K562 (cell line): ENCODE results near the gene CPED1.

ENCODE experiments used
- CBFB ChIP-seq: sonication (generic); formaldehyde crosslinking; IDR thresholded peaks from 2 replicates; pipeline ENCODE4 v1.4.0; 2020; ENCODE audit warnings: mild to moderate bottlenecking, missing genetic modification reagents
- CBX2 ChIP-seq: fragments of 200-600 bp; sonication (generic); IDR thresholded peaks from one replicate; pipeline ENCODE4 v1.6.1; 2012; ENCODE audit warnings: mild to moderate bottlenecking, low read length, inconsistent platforms; ENCODE audit not compliant: insufficient read depth, poor library complexity, severe bottlenecking
- CTCF ChIP-seq, 3 experiments: IDR thresholded peaks in 2 of 3; conservative IDR thresholded peaks in 1 of 3; 2 replicates each; pipeline ENCODE4 v1.5.1; 2011 to 2012; ENCODE audit warnings: low read length in 3 of 3, mild to moderate bottlenecking in 3 of 3, control low read depth in 2 of 3, improper control_type of control experiment in 1 of 3, inconsistent platforms in 1 of 3, low read depth in 1 of 3, mixed read lengths in 1 of 3, moderate library complexity in 1 of 3; ENCODE audit not compliant: insufficient read depth in 2 of 3
- EP300 ChIP-seq: IDR thresholded peaks from 2 replicates; pipeline ENCODE4 v1.6.1; 2012; ENCODE audit warnings: low read length, improper control_type of control experiment
- HNRNPL ChIP-seq: fragments of 200-400 bp; formaldehyde crosslinking; IDR thresholded peaks from 2 replicates; pipeline ENCODE4 v1.6.1; 2017; ENCODE audit warnings: low read depth, mild to moderate bottlenecking, low read length
- POLR2AphosphoS5 ChIP-seq: IDR thresholded peaks from 2 replicates; pipeline ENCODE4 v1.6.1; 2011; ENCODE audit warnings: mild to moderate bottlenecking, low read depth, low read length, moderate library complexity; ENCODE audit not compliant: control insufficient read depth, insufficient read depth
- ZBED1 ChIP-seq: IDR thresholded peaks from 2 replicates; pipeline ENCODE4 v1.6.1; 2014
- ZNF146 ChIP-seq: IDR thresholded peaks from one replicate; pipeline ENCODE4 v1.6.1; 2018; ENCODE audit warnings: missing compliant biosample characterization; ENCODE audit not compliant: unreplicated experiment
- ZNF384 ChIP-seq: IDR thresholded peaks from 2 replicates; pipeline ENCODE4 v1.6.1; 2012; ENCODE audit warnings: low read depth, low read length, improper control_type of control experiment
- TF ChIP-seq, protein P1 (sequence below): fragments of 450-650 bp; formaldehyde crosslinking; IDR thresholded peaks from 2 replicates; pipeline ENCODE4 v1.4.0; 2020; ENCODE audit warnings: mild to moderate bottlenecking, mixed read lengths

DNA sequence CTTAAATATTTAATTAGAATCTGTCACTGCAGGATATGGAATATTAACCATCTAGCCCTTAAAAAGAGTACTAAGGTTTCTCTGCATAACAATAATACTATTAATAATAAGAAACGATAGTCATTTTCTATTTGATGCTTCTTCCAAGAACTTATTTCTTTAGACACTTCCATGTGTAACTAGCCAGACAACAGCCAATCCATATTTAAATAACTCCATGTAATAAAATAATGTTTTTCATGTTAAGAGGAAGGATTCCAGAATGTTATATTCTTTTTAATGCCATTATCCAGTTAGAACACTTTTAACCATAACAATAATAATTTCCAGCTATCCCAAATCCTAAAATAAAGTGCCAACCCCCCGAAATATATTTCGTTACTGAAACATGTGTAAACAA lies 170.2 kb downstream of the CPED1 start:
- TF ChIP-seq POLR2AphosphoS5 (no peak), HNRNPL (no peak), ZNF384 (no peak), ZBED1 (no peak), CTCF (IDR thresholded peaks at IDR 0.05 in 2 of 3, conservative IDR thresholded peaks at IDR 0.05 in 1 of 3; ENCODE audit: insufficient read depth in 2 of 3, low read depth in 1 of 3, low read length in 3 of 3) (no peak), EP300 (no peak), CBFB (CRISPR knock-in tag) (no peak), ZNF146 (no peak), CBX2 (no peak)
- TF ChIP-seq, protein P1, sequence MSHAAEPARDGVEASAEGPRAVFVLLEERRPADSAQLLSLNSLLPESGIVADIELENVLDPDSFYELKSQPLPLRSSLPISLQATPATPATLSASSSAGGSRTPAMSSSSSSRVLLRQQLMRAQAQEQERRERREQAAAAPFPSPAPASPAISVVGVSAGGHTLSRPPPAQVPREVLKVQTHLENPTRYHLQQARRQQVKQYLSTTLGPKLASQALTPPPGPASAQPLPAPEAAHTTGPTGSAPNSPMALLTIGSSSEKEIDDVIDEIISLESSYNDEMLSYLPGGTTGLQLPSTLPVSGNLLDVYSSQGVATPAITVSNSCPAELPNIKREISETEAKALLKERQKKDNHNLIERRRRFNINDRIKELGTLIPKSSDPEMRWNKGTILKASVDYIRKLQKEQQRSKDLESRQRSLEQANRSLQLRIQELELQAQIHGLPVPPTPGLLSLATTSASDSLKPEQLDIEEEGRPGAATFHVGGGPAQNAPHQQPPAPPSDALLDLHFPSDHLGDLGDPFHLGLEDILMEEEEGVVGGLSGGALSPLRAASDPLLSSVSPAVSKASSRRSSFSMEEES: no peak
